Measurements from ENCODE around the gene NT5DC2.

DNA sequence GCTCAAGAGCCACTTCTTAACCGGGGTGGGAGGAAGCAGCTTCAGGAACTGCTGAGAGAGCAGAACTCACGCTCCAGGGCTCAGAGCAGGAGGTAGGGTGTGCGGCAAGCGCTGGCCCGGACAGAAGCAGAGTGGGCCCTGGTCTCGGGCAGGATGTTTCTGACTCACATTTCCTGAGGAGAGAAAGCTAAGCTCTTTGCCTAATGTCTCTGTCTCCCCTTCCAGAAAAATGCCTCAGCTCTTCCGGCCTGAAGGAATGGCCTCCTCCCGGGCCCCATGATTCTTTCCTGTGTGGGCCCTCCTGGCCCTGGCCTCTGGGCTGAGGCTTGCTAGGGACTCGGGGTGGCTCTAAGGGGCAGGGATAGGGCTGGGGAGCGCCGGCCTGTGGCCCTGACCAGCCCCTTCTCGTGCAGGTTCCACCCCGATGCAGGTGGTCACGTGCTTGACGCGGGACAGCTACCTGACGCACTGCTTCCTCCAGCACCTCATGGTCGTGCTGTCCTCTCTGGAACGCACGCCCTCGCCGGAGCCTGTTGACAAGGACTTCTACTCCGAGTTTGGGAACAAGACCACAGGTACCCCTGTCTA, 42.6 kb downstream of the NT5DC2 start:
- TF ChIP-seq, protein P1, sequence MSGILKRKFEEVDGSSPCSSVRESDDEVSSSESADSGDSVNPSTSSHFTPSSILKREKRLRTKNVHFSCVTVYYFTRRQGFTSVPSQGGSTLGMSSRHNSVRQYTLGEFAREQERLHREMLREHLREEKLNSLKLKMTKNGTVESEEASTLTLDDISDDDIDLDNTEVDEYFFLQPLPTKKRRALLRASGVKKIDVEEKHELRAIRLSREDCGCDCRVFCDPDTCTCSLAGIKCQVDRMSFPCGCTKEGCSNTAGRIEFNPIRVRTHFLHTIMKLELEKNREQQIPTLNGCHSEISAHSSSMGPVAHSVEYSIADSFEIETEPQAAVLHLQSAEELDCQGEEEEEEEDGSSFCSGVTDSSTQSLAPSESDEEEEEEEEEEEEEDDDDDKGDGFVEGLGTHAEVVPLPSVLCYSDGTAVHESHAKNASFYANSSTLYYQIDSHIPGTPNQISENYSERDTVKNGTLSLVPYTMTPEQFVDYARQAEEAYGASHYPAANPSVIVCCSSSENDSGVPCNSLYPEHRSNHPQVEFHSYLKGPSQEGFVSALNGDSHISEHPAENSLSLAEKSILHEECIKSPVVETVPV (CRISPR knock-in tag; IDR thresholded peaks at IDR 0.05), result no peak
- TF ChIP-seq ZNF565 (CRISPR knock-in tag; conservative IDR thresholded peaks at IDR 0.05; ENCODE audit: low read depth), result no peak
- TF ChIP-seq ARNTL (CRISPR knock-in tag; IDR thresholded peaks at IDR 0.05; ENCODE audit: borderline replicate concordance, low read depth), result no peak
- TF ChIP-seq, protein P2, sequence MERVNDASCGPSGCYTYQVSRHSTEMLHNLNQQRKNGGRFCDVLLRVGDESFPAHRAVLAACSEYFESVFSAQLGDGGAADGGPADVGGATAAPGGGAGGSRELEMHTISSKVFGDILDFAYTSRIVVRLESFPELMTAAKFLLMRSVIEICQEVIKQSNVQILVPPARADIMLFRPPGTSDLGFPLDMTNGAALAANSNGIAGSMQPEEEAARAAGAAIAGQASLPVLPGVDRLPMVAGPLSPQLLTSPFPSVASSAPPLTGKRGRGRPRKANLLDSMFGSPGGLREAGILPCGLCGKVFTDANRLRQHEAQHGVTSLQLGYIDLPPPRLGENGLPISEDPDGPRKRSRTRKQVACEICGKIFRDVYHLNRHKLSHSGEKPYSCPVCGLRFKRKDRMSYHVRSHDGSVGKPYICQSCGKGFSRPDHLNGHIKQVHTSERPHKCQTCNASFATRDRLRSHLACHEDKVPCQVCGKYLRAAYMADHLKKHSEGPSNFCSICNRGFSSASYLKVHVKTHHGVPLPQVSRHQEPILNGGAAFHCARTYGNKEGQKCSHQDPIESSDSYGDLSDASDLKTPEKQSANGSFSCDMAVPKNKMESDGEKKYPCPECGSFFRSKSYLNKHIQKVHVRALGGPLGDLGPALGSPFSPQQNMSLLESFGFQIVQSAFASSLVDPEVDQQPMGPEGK (CRISPR knock-in tag; IDR thresholded peaks at IDR 0.05; ENCODE audit: borderline replicate concordance), result no peak

Data from SK-N-SH treated with all-trans-retinoic acid at 6 μM for 48 hours (cell line).